ENCODE data around the gene THG1L.
"Not testable (repeated sequence)": the region's sequence is repeated elsewhere in the genome, so short reads cannot be mapped to it uniquely, and the experiment has no call there.

THG1L gene

GRCh38 chr5:157718519-157718918 is 12.7 kb upstream of the THG1L start:
- H3K36me3 ChIP-seq (ENCODE audit: low read depth) = no peaks in the 10 kb centered on the region
- H3K9me3 ChIP-seq (ENCODE audit: severe bottlenecking) = no peaks in the 10 kb centered on the region
- peak; percentile 91 for TF ChIP-seq CTCF (IDR thresholded peaks at IDR 0.05; ENCODE audit: poor library complexity, severe bottlenecking)
- DNase-seq (ENCODE audit: low spot score) (no peak), ATAC-seq (ENCODE audit: low read depth) (peak; percentile 86; the same call in 2 of the 3 replicates)
- no peak overlapping the region for H3K4me3 ChIP-seq (ENCODE audit: severe bottlenecking)
- H3K4me1 ChIP-seq (ENCODE audit: insufficient read depth, poor library complexity, severe bottlenecking) = no peaks in the 10 kb centered on the region
- no peak overlapping the region for H3K27ac ChIP-seq (ENCODE audit: poor library complexity, severe bottlenecking)
- no peaks in the 10 kb centered on the region for H3K27me3 ChIP-seq (ENCODE audit: insufficient read depth, poor library complexity, severe bottlenecking)

DNA sequence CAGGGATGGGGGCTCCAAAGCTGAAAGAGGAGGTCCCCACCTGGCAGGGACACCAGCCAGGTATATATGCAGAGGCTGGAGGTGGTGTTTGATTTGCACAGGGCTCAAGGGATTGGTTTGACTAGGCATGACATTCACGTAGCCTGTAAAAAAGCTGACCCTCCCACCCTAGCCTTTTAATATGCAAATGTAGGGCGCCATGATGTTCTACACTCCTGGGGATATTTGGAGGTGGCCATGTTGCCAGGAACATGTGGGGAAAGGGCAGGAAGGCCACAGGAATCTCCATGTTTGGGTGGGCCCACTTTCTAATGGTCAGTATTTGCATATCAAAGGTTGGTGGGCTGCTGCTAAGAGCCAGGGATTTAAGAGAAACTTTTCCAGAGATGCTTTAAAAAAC is 12.0 kb upstream of the THG1L start:
- DNase-seq (ENCODE audit: low spot score) (no peak), ATAC-seq (ENCODE audit: low read depth) (no peak)
- no peaks in the 10 kb centered on the region for H3K4me1 ChIP-seq (ENCODE audit: insufficient read depth, poor library complexity, severe bottlenecking)
- no peaks in the 10 kb centered on the region for H3K27me3 ChIP-seq (ENCODE audit: insufficient read depth, poor library complexity, severe bottlenecking)
- no peak for TF ChIP-seq CTCF (IDR thresholded peaks at IDR 0.05; ENCODE audit: poor library complexity, severe bottlenecking)
- no peaks in the 10 kb centered on the region for H3K9me3 ChIP-seq (ENCODE audit: severe bottlenecking)
- H3K27ac ChIP-seq (ENCODE audit: poor library complexity, severe bottlenecking) = no peak overlapping the region
- no peaks in the 10 kb centered on the region for H3K36me3 ChIP-seq (ENCODE audit: low read depth)
- H3K4me3 ChIP-seq (ENCODE audit: severe bottlenecking) = no peak overlapping the region

DNA sequence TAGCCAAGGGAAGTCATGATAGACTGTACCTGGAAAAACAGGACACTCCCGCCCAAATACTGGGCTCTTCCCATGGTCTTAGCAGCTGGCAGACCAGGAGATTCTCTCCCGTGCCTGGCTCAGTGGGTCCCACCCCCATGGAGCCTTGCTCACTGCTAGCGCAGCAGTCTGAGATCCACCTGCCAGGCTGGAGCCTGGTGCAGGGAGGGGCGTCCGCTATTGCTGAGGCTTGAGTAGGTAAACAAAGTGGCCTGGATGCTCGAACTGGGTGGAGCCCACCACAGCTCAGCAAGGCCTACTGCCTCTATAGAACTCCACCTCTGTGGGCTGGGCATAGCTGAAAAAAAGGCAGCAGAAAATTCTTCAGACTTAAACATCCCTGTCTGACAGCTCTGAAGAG is 10.1 kb upstream of the THG1L start:
- Histone ChIP-seq H3K4me3 (ENCODE audit: severe bottlenecking) (no peak overlapping the region), H3K36me3 (ENCODE audit: low read depth) (no peaks in the 10 kb centered on the region), H3K27ac (ENCODE audit: poor library complexity, severe bottlenecking) (no peak overlapping the region), H3K27me3 (ENCODE audit: insufficient read depth, poor library complexity, severe bottlenecking) (no peaks in the 10 kb centered on the region), H3K9me3 (ENCODE audit: severe bottlenecking) (no peaks in the 10 kb centered on the region), H3K4me1 (ENCODE audit: insufficient read depth, poor library complexity, severe bottlenecking) (no peaks in the 10 kb centered on the region)
- TF ChIP-seq CTCF (IDR thresholded peaks at IDR 0.05; ENCODE audit: poor library complexity, severe bottlenecking) = no peak
- ATAC-seq (ENCODE audit: low read depth) (no peak), DNase-seq (ENCODE audit: low spot score) (no peak)

DNA sequence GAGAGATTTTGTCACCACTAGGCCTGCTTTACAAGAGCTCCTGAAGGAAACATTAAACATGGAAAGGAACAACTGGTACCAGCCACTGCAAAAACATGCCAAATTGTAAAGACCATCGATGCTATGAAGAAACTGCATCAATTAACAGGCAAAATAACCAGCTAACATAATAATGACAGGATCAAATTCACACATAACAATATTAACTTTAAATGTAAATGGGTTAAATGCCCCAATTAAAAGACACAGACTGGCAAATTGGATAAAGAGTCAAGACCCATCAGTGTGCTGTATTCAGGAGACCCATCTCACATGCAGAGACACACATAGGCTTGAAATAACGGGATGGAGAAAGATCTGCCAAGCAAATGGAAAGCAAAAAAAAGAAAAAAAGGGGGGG is 8.3 kb upstream of the THG1L start:
- H3K27ac ChIP-seq (ENCODE audit: poor library complexity, severe bottlenecking); H3K4me3 ChIP-seq (ENCODE audit: severe bottlenecking); DNase-seq (ENCODE audit: low spot score); H3K9me3 ChIP-seq (ENCODE audit: severe bottlenecking); H3K4me1 ChIP-seq (ENCODE audit: insufficient read depth, poor library complexity, severe bottlenecking); H3K27me3 ChIP-seq (ENCODE audit: insufficient read depth, poor library complexity, severe bottlenecking); H3K36me3 ChIP-seq (ENCODE audit: low read depth); ATAC-seq (ENCODE audit: low read depth): not testable (repeated sequence)

GRCh38 chr5:157726607-157727006 is 4.6 kb upstream of the THG1L start:
- not testable (repeated sequence) for H3K27me3 ChIP-seq (ENCODE audit: insufficient read depth, poor library complexity, severe bottlenecking); H3K4me1 ChIP-seq (ENCODE audit: insufficient read depth, poor library complexity, severe bottlenecking); H3K9me3 ChIP-seq (ENCODE audit: severe bottlenecking); H3K27ac ChIP-seq (ENCODE audit: poor library complexity, severe bottlenecking); H3K36me3 ChIP-seq (ENCODE audit: low read depth); H3K4me3 ChIP-seq (ENCODE audit: severe bottlenecking); DNase-seq (ENCODE audit: low spot score); ATAC-seq (ENCODE audit: low read depth)

GRCh38 chr5:157727858-157728257 is 3.4 kb upstream of the THG1L start:
- not testable (repeated sequence) for H3K4me3 ChIP-seq (ENCODE audit: severe bottlenecking); H3K9me3 ChIP-seq (ENCODE audit: severe bottlenecking); H3K27me3 ChIP-seq (ENCODE audit: insufficient read depth, poor library complexity, severe bottlenecking); DNase-seq (ENCODE audit: low spot score); H3K36me3 ChIP-seq (ENCODE audit: low read depth); ATAC-seq (ENCODE audit: low read depth); H3K27ac ChIP-seq (ENCODE audit: poor library complexity, severe bottlenecking); H3K4me1 ChIP-seq (ENCODE audit: insufficient read depth, poor library complexity, severe bottlenecking)

Data from RWPE2 (cell line).